Mammary epithelial cell (primary cell): ENCODE results near the gene GNMT.

Source experiments
- CTCF ChIP-seq, 2 donors: IDR thresholded peaks in 1 of 2; conservative IDR thresholded peaks in 1 of 2; 2 replicates each; pipeline ENCODE4 v1.5.1; 2011 to 2012; ENCODE audit warnings: inconsistent platforms in 2 of 2, low read length in 2 of 2, mild to moderate bottlenecking in 2 of 2, control low read depth in 1 of 2, low read depth in 1 of 2; ENCODE audit not compliant: insufficient read depth in 1 of 2; ENCODE audit errors: extremely low read depth in 1 of 2
- EZH2 ChIP-seq: IDR thresholded peaks from 2 replicates; pipeline ENCODE4 v1.6.1; 2012; ENCODE audit warnings: low read length, inconsistent platforms, borderline replicate concordance

- no peak for TF ChIP-seq CTCF (conservative IDR thresholded peaks at IDR 0.05 in 1 of 2, IDR thresholded peaks at IDR 0.05 in 1 of 2; ENCODE audit: extremely low read depth in 1 of 2, insufficient read depth in 1 of 2, low read depth in 1 of 2, low read length in 2 of 2)
- TF ChIP-seq EZH2: no peak
Measured at GRCh38 chr6:42960243-42961019, at the start of gene GNMT.
